Stomach (tissue), 9 donors: ENCODE data around the gene HNRNPR. TPM values are rescaled to one million over a fixed set of nuclear protein-coding genes. Genes with fewer than 3 reads are reported as not detected.
"Not testable (repeated sequence)": the region's sequence is repeated elsewhere in the genome, so short reads cannot be mapped to it uniquely, and the experiment has no call there.

Experiments
- DNase-seq, 2 donors: peaks; one replicate each; pipeline versions ENCODE4 v3.0.0 to v3.0.0-alpha.2; 2013 to 2019
- H3K27ac ChIP-seq, 5 donors: fragments of 200-600 bp in 4 of 5; sonication (generic) in 4 of 5; one replicate each; pipeline ENCODE4 v1.5.1; 2013 to 2019; ENCODE audit warnings: mild to moderate bottlenecking in 1 of 5, moderate library complexity in 1 of 5
- H3K27me3 ChIP-seq, 3 donors: fragments of 200-600 bp; sonication (generic); one replicate each; pipeline ENCODE4 v1.5.1; 2017 to 2019; ENCODE audit warnings: mixed run types in 1 of 3
- H3K36me3 ChIP-seq, 4 donors: fragments of 200-600 bp; sonication (generic); 1 replicate in 3 of 4; 2 replicates in 1 of 4; pipeline ENCODE4 v1.5.1; 2016 to 2019
- H3K4me1 ChIP-seq, 4 donors: fragments of 200-600 bp; sonication (generic); one replicate each; pipeline ENCODE4 v1.5.1; 2016 to 2019
- H3K4me3 ChIP-seq, 4 donors: fragments of 200-600 bp; sonication (generic) in 3 of 4; one replicate each; pipeline ENCODE4 v1.5.1; 2016 to 2019; ENCODE audit warnings: mild to moderate bottlenecking in 1 of 4
- H3K9me3 ChIP-seq, 4 donors: fragments of 200-600 bp; sonication (generic); one replicate each; pipeline ENCODE4 v1.5.1; 2016 to 2019
- EP300 ChIP-seq: sonication (generic); formaldehyde crosslinking; IDR thresholded peaks from one replicate; pipeline ENCODE4 v1.6.1; 2017; ENCODE audit warnings: antibody characterized with exemption
- POLR2A ChIP-seq, 4 donors: fragments of 450-650 bp; IDR thresholded peaks; one replicate each; pipeline ENCODE4 v1.6.1; 2016; ENCODE audit warnings: antibody characterized with exemption in 4 of 4, control low read depth in 2 of 4, mild to moderate bottlenecking in 1 of 4, moderate library complexity in 1 of 4
- POLR2AphosphoS5 ChIP-seq, 3 donors: sonication (generic); formaldehyde crosslinking; IDR thresholded peaks; one replicate each; pipeline ENCODE4 v1.6.1; 2016; ENCODE audit warnings: antibody characterized with exemption in 3 of 3
- WGBS, 5 donors: extraction: QIAGEN DNeasy Blood & Tissue Kit in 3 of 5; methylation state at CpG; one replicate each; pipeline versions ENCODE4 v1.1.5 to v1.1.7; 2013 to 2018; 5-methylcytosine and 5-hydroxymethylcytosine counted together
- intact Hi-C: fragments of 100-400 bp; cut with DNase I; formaldehyde crosslinking; loops from one replicate; pipeline ENCODE4 v1.15.1; 2023; ENCODE audit warnings: low total_unique reads
- polyA plus RNA-seq, 3 donors: library from polyadenylated mRNA; stranded (reverse); fragments of 200-250 nt; gene quantifications; one replicate each; pipeline ENCODE4 v1.2.3, GENCODE V29; 2013
- total RNA-seq, 5 donors: library from RNA; depleted of rRNA; stranded (reverse); fragments of >200 nt; gene quantifications; one replicate each; pipeline versions ENCODE4 v1.1.0 to v1.2.3, GENCODE V29; 2014 to 2016
- TF ChIP-seq, protein P1 (sequence below), 7 experiments: fragments of 450-650 bp in 4 of 7; fragments of 200-600 bp in 3 of 7; sonication (generic) in 3 of 7; IDR thresholded peaks; one replicate each; pipeline ENCODE4 v1.5.1; 2016 to 2019; ENCODE audit warnings: antibody characterized with exemption in 7 of 7, control low read depth in 2 of 7, mild to moderate bottlenecking in 1 of 7
- donor health status: healthy with polysubstance abuse.
- donor health status: Bipolar disorder and iron deficiency.
- donor health status: healthy.

Gene HNRNPR
- total and polyA plus RNA-seq, 8 donors: 27.8 to 182 (median 49.6) TPM

DNA sequence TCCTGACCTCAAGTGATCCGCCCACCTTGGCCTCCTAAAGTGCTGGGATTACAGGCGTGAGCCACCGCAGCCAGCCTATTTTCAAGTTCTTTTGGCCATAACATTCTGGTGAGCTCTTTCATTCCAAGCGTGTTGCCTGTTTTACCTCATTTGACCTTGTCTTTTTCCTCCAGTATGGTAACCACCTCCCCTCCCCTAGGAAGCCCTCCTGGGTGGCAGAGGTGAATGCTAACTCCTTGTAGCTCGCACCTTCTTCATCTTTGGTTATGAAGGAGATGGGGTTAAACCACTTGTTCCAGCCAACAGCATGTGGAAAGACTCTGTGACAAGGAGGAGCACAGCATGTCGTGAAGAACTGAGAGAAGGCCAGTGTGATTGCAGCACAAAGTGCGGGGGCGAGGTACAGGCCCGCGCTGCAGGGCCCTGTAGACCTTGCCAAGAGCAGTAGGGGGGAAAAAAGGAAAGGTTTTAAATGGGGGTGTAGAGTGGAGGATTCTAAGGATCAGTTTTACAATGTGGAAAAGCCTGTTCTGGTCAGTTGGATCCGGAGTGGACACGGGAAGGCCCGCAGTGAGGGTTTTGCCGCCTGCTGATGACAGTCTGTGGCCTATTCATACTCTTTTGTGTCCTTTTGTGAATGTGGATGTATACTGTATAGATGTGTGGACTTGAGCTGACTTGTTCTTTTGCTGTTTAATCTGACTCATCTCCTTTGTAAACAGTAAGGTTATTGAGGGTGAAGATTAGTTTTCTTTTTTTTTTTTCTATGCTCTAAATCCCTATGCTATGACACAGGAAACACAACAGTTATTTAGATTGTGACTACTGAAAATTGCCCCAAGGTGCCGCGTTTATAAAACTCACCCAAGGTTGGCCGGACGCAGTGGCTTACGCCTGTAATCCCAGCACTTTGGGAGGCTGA, 33.1 kb upstream of the HNRNPR start:
- no peaks in the 10 kb centered on the region for H3K27me3 ChIP-seq
- intact Hi-C loops: no loop called here
- no peak overlapping the region for H3K4me3 ChIP-seq
- TF ChIP-seq POLR2AphosphoS5 (IDR thresholded peaks at IDR 0.05) (peak in 1 of 3 donors; percentile 55), EP300 (no peak)
- 51 to 68% (median 60%) methylated on average over 19 of the region's 19 CpGs for WGBS, 5 donors
- H3K27ac ChIP-seq: peak overlapping the region in 4 of 5 donors; percentile 55 to 71 (median 63)
- H3K9me3 ChIP-seq: no peaks in the 10 kb centered on the region
- H3K36me3 ChIP-seq: peaks cover 0 to 18% (median 13%) of the 10 kb centered on the region in 4 donors
- peaks cover 6 to 25% (median 18%) of the 10 kb centered on the region in 4 donors for H3K4me1 ChIP-seq
- peak in 1 of 2 donors; percentile 56 for DNase-seq

DNA sequence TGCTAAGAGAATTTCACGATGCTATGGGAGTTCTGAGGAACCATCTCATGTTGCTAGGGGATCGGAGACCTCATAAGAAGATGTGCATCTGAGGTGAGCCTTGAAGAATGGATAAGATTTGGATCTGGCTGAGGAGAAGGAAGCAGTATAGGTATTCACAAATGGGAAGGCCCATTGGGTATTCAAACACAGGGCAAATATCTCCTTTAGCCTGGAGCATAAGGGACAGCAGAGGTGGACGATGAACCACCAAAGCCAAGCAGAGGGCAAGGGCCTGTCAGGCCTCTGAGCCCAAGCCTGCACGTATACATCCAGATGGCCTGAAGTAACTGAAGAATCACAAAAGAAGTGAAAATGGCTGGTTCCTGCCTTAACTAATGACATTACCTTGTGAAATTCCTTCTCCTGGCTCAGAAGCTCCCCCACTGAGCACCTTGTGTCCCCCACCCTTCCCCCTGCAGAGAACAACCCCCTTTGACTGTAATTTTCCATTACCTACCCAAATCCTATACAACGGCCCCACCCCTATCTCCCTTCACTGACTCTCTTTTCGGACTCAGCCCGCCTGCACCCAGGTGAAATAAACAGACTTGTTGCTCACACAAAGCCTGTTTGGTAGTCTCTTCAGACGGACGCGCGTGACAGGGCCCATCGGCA, 30.1 kb upstream of the HNRNPR start:
- H3K4me3 ChIP-seq, H3K9me3 ChIP-seq, H3K36me3 ChIP-seq, intact Hi-C loops, DNase-seq, H3K27ac ChIP-seq, H3K27me3 ChIP-seq: not testable (repeated sequence)
- WGBS, 5 donors: 79 to 87% (median 85%) methylated on average over 12 of the region's 12 CpGs
- peaks cover 31 to 54% (median 45%) of the 10 kb centered on the region in 4 donors for H3K4me1 ChIP-seq

DNA sequence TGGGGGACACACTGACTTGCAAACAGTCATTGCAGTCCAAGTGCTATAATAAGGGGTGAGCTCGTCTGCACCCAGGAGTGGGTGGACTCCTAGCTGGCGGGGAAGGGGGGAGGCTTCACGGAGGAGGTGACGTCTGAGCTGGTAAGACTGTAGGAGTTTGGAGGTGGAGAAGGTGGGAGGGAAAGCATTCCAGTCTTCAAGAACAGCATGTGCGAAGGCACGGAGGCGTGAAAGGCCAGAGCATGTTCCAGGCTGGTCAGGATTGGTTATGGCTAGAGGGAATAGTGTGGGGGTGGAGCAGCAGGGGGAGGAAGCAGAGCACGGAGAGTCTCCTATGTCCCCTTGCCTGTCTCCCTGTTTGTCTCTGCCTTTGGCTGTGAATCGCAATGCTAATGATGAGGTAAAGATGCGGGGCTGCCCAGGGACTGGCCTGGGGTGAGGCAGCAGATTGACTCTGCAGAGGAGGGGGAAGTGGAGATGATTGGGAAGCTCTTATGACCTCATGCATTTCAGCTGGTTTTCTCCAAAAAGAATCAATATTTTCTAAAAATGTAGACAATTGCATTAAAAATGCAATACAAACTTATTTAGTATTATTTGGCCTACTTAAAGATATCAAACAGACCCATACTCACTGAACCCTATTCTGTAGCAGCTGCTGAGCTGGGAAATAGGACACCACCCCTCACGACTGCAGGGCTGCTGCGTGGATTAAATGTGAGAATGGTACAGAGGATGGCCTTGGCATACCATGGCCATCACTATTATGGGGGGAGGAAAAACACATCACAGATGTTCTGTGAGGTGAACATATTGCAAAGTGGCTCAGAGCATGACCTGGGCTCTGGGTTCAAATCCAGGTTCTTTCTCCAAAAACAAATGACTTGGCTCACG, 28.1 kb upstream of the HNRNPR start:
- WGBS, 5 donors: 74 to 85% (median 78%) methylated on average over 13 of the region's 13 CpGs
- peak overlapping the region in 2 of 5 donors; percentile 98 for H3K27ac ChIP-seq
- H3K9me3 ChIP-seq: no peaks in the 10 kb centered on the region
- DNase-seq: no peak
- no peaks in the 10 kb centered on the region for H3K36me3 ChIP-seq
- intact Hi-C loops: no loop called here
- peaks cover 29 to 46% (median 38%) of the 10 kb centered on the region in 4 donors for H3K4me1 ChIP-seq
- H3K4me3 ChIP-seq: no peak overlapping the region
- no peak for TF ChIP-seq POLR2A (IDR thresholded peaks at IDR 0.05)
- TF ChIP-seq POLR2AphosphoS5 (IDR thresholded peaks at IDR 0.05): no peak
- TF ChIP-seq, protein P1, sequence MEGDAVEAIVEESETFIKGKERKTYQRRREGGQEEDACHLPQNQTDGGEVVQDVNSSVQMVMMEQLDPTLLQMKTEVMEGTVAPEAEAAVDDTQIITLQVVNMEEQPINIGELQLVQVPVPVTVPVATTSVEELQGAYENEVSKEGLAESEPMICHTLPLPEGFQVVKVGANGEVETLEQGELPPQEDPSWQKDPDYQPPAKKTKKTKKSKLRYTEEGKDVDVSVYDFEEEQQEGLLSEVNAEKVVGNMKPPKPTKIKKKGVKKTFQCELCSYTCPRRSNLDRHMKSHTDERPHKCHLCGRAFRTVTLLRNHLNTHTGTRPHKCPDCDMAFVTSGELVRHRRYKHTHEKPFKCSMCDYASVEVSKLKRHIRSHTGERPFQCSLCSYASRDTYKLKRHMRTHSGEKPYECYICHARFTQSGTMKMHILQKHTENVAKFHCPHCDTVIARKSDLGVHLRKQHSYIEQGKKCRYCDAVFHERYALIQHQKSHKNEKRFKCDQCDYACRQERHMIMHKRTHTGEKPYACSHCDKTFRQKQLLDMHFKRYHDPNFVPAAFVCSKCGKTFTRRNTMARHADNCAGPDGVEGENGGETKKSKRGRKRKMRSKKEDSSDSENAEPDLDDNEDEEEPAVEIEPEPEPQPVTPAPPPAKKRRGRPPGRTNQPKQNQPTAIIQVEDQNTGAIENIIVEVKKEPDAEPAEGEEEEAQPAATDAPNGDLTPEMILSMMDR (IDR thresholded peaks at IDR 0.05): no peak
- no peak for TF ChIP-seq EP300
- H3K27me3 ChIP-seq: no peaks in the 10 kb centered on the region

DNA sequence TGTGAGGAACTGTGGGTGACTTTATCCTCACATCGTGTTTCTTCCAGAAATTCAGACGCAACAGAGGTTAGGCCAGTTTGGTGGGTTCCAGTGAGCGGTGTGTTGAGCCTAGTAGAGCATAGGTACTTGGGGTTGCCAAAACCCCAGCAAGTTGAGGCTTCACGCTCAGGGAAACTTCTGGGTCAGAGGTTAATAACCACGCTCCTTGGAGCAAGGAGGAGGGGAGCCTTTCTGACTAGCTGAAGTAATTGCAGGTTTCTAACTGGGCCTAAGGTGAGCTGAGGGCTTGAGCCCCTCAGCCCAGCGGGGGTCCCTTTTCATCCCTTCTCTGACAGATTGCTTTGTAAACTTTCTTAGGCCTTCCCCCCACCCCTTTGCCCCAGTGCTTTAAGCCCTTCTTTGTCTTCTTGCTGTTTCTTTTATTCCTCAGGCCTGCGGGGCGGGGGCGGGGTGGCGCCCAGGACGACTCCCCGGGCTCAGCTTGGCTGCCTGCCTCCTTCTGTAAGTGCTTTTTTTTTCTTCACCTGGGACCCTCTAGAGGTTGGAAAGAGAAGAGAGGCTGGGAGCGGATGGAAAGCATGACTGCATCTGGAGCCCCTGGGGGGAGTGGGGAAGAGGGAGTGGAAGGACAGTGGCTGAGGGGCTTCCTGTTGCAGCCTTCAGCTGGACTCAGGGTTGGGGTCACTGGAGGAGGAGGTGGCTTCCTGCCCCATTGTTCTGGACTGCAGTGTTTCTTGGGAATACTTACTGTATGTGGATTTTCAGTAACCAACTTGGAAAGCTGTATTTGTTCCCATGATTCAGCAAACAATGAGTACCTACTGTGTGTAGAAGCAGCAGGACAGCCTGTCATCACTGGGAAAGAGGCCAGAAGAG, 26.9 kb upstream of the HNRNPR start:
- no peak for TF ChIP-seq POLR2A (IDR thresholded peaks at IDR 0.05)
- no peak for TF ChIP-seq POLR2AphosphoS5 (IDR thresholded peaks at IDR 0.05)
- TF ChIP-seq, protein P1 (IDR thresholded peaks at IDR 0.05): no peak
- TF ChIP-seq EP300: no peak
- Histone ChIP-seq H3K27ac (peak overlapping the region; percentile 57 to 98 (median 97)), H3K4me1 (peaks cover 38 to 52% (median 46%) of the 10 kb centered on the region in 4 donors), H3K36me3 (peaks cover 0 to 12% (median 7%) of the 10 kb centered on the region in 4 donors), H3K4me3 (peak overlapping the region in 2 of 4 donors; percentile 66 to 77), H3K27me3 (no peaks in the 10 kb centered on the region), H3K9me3 (no peaks in the 10 kb centered on the region)
- intact Hi-C loops: no loop called here
- DNase-seq: peak in 1 of 2 donors; percentile 81
- 18 to 29% (median 23%) methylated on average over 13 of the region's 13 CpGs for WGBS, 5 donors
